Subcutaneous adipose tissue (tissue), 4 donors: ENCODE results near the gene TNIK. TPM values are rescaled to one million over a fixed set of nuclear protein-coding genes. Genes with fewer than 3 reads are reported as not detected.

Experiments used
- total RNA-seq, 4 donors: library from RNA; depleted of rRNA; stranded (reverse); fragments of >200 nt; gene quantifications; one replicate each; pipeline ENCODE4 v1.1.0, GENCODE V29; 2016
- TF ChIP-seq, protein P1 (sequence below): fragments of 450-650 bp; IDR thresholded peaks from one replicate; pipeline ENCODE4 v1.5.1; 2016; ENCODE audit warnings: low read depth, mild to moderate bottlenecking, control low read depth, antibody characterized with exemption, moderate library complexity

TNIK gene
- total RNA-seq, 4 donors from 2014 or later: 1.5 to 11.7 (median 1.9) TPM

DNA sequence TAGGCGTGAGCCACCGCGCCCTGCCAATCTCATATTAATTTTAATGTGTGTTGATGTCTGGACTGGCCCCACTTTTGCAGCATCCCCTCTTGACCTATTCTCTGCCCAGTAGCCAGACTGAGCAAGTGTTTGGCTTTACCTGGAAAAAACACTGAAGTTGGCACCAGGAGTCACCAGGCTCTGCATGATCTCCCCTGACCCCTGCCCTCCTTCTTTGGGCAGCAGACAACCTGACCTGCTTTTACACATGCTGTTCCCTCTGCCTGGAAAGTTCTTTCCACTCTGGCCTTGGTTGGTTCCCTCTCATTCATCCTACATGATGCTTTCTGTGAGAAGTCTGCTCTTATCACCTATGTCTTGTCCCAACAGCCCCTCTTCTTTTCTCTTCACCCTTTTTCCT lies 365.8 kb downstream of the TNIK start:
- TF ChIP-seq, protein P1, sequence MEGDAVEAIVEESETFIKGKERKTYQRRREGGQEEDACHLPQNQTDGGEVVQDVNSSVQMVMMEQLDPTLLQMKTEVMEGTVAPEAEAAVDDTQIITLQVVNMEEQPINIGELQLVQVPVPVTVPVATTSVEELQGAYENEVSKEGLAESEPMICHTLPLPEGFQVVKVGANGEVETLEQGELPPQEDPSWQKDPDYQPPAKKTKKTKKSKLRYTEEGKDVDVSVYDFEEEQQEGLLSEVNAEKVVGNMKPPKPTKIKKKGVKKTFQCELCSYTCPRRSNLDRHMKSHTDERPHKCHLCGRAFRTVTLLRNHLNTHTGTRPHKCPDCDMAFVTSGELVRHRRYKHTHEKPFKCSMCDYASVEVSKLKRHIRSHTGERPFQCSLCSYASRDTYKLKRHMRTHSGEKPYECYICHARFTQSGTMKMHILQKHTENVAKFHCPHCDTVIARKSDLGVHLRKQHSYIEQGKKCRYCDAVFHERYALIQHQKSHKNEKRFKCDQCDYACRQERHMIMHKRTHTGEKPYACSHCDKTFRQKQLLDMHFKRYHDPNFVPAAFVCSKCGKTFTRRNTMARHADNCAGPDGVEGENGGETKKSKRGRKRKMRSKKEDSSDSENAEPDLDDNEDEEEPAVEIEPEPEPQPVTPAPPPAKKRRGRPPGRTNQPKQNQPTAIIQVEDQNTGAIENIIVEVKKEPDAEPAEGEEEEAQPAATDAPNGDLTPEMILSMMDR: no peak

DNA sequence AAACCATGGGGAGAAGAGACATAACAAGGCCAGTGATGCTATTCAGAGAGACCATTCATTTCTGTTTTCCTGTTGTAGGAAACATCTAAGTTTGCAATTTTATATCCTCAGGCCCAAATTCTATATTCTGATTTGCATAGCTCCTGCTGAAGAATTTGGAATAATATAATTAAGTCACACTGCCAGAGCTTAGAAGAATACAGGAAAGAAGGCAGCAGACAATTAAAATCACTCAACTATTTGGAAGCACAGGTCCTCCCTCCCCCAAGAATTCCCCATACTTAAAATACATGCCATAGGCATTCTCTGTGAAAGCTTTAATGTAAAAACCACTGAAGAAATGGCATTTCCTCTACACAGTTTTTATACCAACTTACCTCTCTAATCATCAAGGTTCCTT lies 366.7 kb downstream of the TNIK start:
- TF ChIP-seq, protein P1: no peak

DNA sequence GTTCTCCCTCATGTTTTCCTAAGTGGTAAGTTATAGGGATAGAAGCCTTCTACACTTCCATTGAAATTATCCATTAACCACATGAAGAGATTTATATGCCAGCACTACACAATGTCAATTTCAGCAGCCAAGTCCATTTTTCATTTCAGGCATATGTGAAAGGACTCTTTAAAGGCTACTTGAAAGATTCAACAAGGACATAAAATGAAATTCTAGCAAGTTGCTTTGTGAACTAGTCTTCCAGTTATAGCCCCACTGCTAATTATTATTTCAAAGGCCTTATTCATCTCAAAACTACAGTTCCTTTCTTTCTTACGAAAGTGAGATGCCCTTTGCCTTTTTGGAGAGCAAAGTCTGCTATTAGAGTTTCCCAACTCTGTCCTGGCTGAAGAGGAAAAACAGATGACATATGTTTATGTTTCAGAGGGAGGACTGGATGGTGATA lies 367.7 kb downstream of the TNIK start:
- TF ChIP-seq, protein P1: no peak

DNA sequence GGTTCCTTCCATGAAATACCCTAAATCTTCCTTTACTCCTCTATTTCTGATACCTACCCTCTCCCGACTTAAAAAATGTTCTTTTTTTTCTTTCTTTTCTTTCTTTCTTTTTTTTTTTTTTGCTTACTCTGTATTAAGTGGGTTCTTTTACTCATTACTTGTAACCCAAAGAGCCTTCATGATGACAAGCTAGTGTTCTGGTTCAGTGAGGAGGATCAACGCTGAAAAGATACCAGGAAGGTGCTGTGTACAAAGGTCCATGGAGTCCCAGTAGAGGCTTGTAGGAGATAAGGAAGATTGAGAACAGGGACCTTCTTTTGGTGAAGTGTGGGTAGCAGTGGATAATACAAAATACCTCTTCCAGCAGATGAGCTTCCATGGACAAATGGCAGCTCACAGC lies 369.9 kb downstream of the TNIK start:
- TF ChIP-seq, protein P1: no peak

DNA sequence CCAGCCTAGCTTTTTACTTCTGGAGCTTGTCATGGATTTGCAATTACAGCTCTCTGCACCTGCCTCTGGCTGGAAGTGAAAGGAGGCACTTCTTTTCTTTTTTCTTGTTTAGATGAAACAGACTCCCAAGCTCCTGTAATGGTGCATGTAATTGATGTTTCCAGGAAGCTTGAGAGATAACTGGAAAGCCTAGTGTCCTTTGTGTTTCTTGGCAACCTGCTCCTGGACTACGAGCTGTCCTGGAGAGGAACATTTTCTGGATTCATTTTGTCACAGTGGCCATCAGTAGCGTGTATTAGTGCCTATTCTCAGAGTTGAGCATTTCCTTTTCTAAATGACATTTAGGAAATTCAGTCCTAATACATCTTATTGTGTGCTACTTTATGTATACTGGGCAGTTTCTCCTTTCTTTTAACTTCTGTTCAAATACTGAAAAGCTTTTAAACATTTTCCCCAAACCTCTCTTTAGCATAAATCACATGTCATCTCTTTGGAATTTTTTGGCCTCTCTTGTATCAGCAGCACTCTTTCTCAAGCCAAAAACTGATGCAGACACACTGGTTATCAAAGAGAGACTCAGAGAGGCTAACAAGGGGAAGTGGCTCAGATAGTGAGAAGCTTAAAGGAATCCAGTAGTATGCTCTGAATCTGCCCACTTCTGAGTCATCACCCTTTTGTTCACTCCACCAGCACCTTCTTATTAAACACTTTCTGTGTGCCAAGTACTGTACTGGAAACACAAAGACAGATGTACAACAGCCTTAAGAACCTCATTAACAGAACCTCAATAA lies 371.0 kb downstream of the TNIK start:
- TF ChIP-seq, protein P1: no peak

DNA sequence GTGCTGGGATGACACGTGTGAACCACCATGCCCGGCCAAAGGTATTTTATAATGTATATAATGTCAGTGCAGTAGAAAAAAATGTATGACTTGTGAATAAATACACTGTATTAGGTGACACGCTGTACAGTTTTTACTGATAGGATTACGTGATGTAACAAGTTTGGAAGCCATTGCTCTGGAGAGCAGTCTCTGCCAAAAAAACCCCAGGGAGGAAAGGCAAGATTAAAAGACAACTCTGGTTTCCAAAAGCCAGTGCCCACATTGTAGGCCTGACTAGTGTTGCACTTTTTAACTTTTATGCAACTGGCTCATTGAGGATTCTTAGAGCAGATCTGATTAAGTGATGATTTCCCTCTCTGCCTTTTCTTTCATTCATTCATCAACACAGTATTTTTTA lies 371.7 kb downstream of the TNIK start:
- TF ChIP-seq, protein P1: no peak

DNA sequence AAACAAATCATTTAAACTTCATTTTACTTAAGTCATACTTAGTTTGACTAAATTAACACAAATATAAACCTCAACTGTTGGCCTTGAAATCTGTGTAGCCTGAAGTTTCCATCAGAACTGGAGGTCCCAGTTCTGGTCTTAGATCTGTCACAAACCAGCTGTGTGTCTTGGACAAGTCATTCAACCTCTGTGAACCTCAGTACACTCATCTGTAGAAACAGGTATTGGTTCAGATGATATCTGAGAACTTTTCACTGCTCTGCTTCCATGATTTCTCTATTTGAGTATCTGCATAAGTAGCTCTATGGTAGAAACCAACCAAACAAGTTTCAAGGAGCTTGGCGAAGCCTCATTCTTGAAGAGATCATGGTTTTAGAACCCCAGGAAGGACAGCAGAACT lies 373.3 kb downstream of the TNIK start:
- TF ChIP-seq, protein P1: no peak
